Prostate gland (tissue), 2 donors: ENCODE results near the gene KCNN3. TPM values are rescaled to one million over a fixed set of nuclear protein-coding genes. Genes with fewer than 3 reads are reported as not detected.

Experiments used
- DNase-seq: peaks from one replicate; pipeline ENCODE4 v3.0.0-alpha.2; 2019; ENCODE audit warnings: low spot score
- H3K27ac ChIP-seq, 2 donors: fragments of 200-600 bp; sonication (generic); 2 replicates each; pipeline ENCODE4 v1.5.1; 2017 to 2019
- H3K27me3 ChIP-seq: fragments of 200-600 bp; sonication (generic); replicated peaks from 2 replicates; pipeline ENCODE4 v1.5.1; 2019; ENCODE audit not compliant: insufficient read depth
- H3K36me3 ChIP-seq, 2 donors: fragments of 200-600 bp; sonication (generic); 1 replicate in 1 of 2; 2 replicates in 1 of 2; pipeline versions ENCODE4 v1.5.1 to v1.8.1; 2017 to 2019
- H3K4me1 ChIP-seq: fragments of 200-600 bp; sonication (generic); replicated peaks from 2 replicates; pipeline ENCODE4 v1.5.1; 2019
- H3K4me3 ChIP-seq, 2 donors: fragments of 200-600 bp; sonication (generic); 2 replicates each; pipeline ENCODE4 v1.5.1; 2017 to 2019
- H3K9me3 ChIP-seq: fragments of 200-600 bp; sonication (generic); 2 replicates; pipeline ENCODE4 v1.5.1; 2017
- CTCF ChIP-seq, 4 experiments: fragments of 200-600 bp in 2 of 4; fragments of 450-650 bp in 2 of 4; sonication (generic) in 2 of 4; IDR thresholded peaks; 1 replicate in 3 of 4; 2 replicates in 1 of 4; pipeline ENCODE4 v1.5.1; 2016 to 2019; ENCODE audit warnings: antibody characterized with exemption in 4 of 4, mild to moderate bottlenecking in 2 of 4, moderate library complexity in 2 of 4
- POLR2A ChIP-seq: fragments of 450-650 bp; IDR thresholded peaks from one replicate; pipeline ENCODE4 v1.6.1; 2016; ENCODE audit warnings: antibody characterized with exemption, mild to moderate bottlenecking
- POLR2AphosphoS5 ChIP-seq: sonication (generic); formaldehyde crosslinking; IDR thresholded peaks from one replicate; pipeline ENCODE4 v1.6.1; 2017; ENCODE audit warnings: antibody characterized with exemption
- WGBS: methylation state at CpG from one replicate; pipeline ENCODE4 v1.1.5; 2018; 5-methylcytosine and 5-hydroxymethylcytosine counted together
- intact Hi-C: fragments of 100-400 bp; cut with DNase I; formaldehyde crosslinking; loops from one replicate; pipeline ENCODE4 v1.14.2; 2022
- total RNA-seq, 2 donors: library from RNA; depleted of rRNA; stranded (reverse); fragments of >200 nt; gene quantifications; one replicate each; pipeline ENCODE4 v1.1.0, GENCODE V29; 2016

Gene KCNN3
- total RNA-seq, 2 donors from 2014 or later: 1.2 to 3.0 TPM

- Histone ChIP-seq H3K27ac (no peak overlapping the region), H3K27me3 (no peaks in the 10 kb centered on the region), H3K4me1 (no peaks in the 10 kb centered on the region), H3K9me3 (no peaks in the 10 kb centered on the region), H3K4me3 (no peak overlapping the region), H3K36me3 (no peaks in the 10 kb centered on the region)
- intact Hi-C loops: loop anchor here (10.0 kb wide), 1 partner anchor 121 kb away; no protein-coding TSS in a partner anchor
- DNase-seq: no peak
- 90% methylated on average over 9 of the region's 9 CpGs for WGBS
- TF ChIP-seq POLR2AphosphoS5 (no peak), CTCF (IDR thresholded peaks at IDR 0.05) (no peak), POLR2A (no peak)
These were observed 126.5 kb downstream of the KCNN3 start for GRCh38 chr1:154743526-154744036.

GRCh38 chr1:154742606-154743005, 127.5 kb downstream of the KCNN3 start:
- Histone ChIP-seq H3K9me3 (no peaks in the 10 kb centered on the region), H3K4me1 (no peaks in the 10 kb centered on the region), H3K36me3 (no peaks in the 10 kb centered on the region), H3K27ac (no peak overlapping the region), H3K27me3 (no peaks in the 10 kb centered on the region), H3K4me3 (no peak overlapping the region)
- WGBS: 88% methylated on average over 11 of the region's 11 CpGs
- intact Hi-C loops: loop anchor here (10.0 kb wide), 1 partner anchor 122 kb away; no protein-coding TSS in a partner anchor
- TF ChIP-seq POLR2AphosphoS5 (no peak), CTCF (IDR thresholded peaks at IDR 0.05) (no peak)
- no peak for DNase-seq

- intact Hi-C loops: loop anchor here (10.0 kb wide), 1 partner anchor 123 kb away; no protein-coding TSS in a partner anchor
- WGBS: 73% methylated on average over 15 of the region's 15 CpGs
- no peaks in the 10 kb centered on the region for H3K36me3 ChIP-seq
- no peak for DNase-seq
- H3K27ac ChIP-seq: no peak overlapping the region
- H3K27me3 ChIP-seq: no peaks in the 10 kb centered on the region
- H3K9me3 ChIP-seq: no peaks in the 10 kb centered on the region
- H3K4me1 ChIP-seq: no peaks in the 10 kb centered on the region
- no peak overlapping the region for H3K4me3 ChIP-seq
- TF ChIP-seq CTCF (IDR thresholded peaks at IDR 0.05): no peak
- TF ChIP-seq POLR2A: no peak
- TF ChIP-seq POLR2AphosphoS5: no peak
These were observed 128.2 kb downstream of the KCNN3 start for GRCh38 chr1:154741741-154742495.

- TF ChIP-seq CTCF (IDR thresholded peaks at IDR 0.05) (no peak), POLR2AphosphoS5 (no peak), POLR2A (no peak)
- Histone ChIP-seq H3K9me3 (no peaks in the 10 kb centered on the region), H3K4me3 (no peak overlapping the region), H3K36me3 (no peaks in the 10 kb centered on the region), H3K27me3 (no peaks in the 10 kb centered on the region), H3K4me1 (no peaks in the 10 kb centered on the region), H3K27ac (no peak overlapping the region)
- intact Hi-C loops: loop anchor here (10.0 kb wide), 1 partner anchor 123 kb away; no protein-coding TSS in a partner anchor
- DNase-seq: no peak
These were observed 128.8 kb downstream of the KCNN3 start for GRCh38 chr1:154741327-154741726.

- Histone ChIP-seq H3K9me3 (no peaks in the 10 kb centered on the region), H3K27ac (no peak overlapping the region), H3K4me3 (no peak overlapping the region), H3K36me3 (no peaks in the 10 kb centered on the region), H3K27me3 (no peaks in the 10 kb centered on the region), H3K4me1 (no peaks in the 10 kb centered on the region)
- 95% methylated on average over 2 of the region's 2 CpGs for WGBS
- TF ChIP-seq POLR2AphosphoS5 (no peak), CTCF (IDR thresholded peaks at IDR 0.05) (no peak), POLR2A (no peak)
- DNase-seq: no peak
- intact Hi-C loops: loop anchor here (10.0 kb wide), 1 partner anchor 125 kb away; no protein-coding TSS in a partner anchor
These were observed 130.4 kb downstream of the KCNN3 start for GRCh38 chr1:154739654-154740053.
